Osteoblast (primary cell): Measurements from ENCODE around the gene CDK2. TPM values are rescaled to one million over a fixed set of nuclear protein-coding genes. Genes with fewer than 3 reads are reported as not detected.
"Not testable (repeated sequence)": the region's sequence is repeated elsewhere in the genome, so short reads cannot be mapped to it uniquely, and the experiment has no call there.

Experiments
- DNase-seq: peaks from one replicate; pipeline ENCODE4 v3.0.0; 2011; ENCODE audit warnings: low spot score, mixed read lengths; ENCODE audit not compliant: insufficient read length; ENCODE audit errors: missing footprints
- H2AFZ ChIP-seq: 2 replicates; pipeline ENCODE4 v1.6.0; 2011; ENCODE audit warnings: mild to moderate bottlenecking, low read length
- H3K27ac ChIP-seq: 2 replicates; pipeline ENCODE4 v1.5.1; 2011; ENCODE audit warnings: mild to moderate bottlenecking, low read depth, low read length, moderate library complexity
- H3K27me3 ChIP-seq: 2 replicates; pipeline ENCODE4 v1.6.0; 2012; ENCODE audit warnings: mild to moderate bottlenecking, control low read depth, inconsistent platforms, low read length, moderate library complexity; ENCODE audit not compliant: insufficient read depth
- H3K36me3 ChIP-seq: 2 replicates; pipeline ENCODE4 v1.5.1; 2011; ENCODE audit warnings: mild to moderate bottlenecking, low read length, control low read depth, moderate library complexity; ENCODE audit not compliant: insufficient read depth
- H3K4me1 ChIP-seq: 2 replicates; pipeline ENCODE4 v1.5.1; 2011; ENCODE audit warnings: mild to moderate bottlenecking, low read length, control low read depth, moderate library complexity; ENCODE audit not compliant: insufficient read depth
- H3K4me2 ChIP-seq: 2 replicates; pipeline ENCODE4 v1.6.0; 2011; ENCODE audit warnings: mild to moderate bottlenecking, low read length; ENCODE audit not compliant: insufficient read depth
- H3K4me3 ChIP-seq: fragments of 200-600 bp; sonication (generic); 3 replicates; pipeline ENCODE4 v1.5.1; 2012; ENCODE audit warnings: mild to moderate bottlenecking, low read length, inconsistent platforms; ENCODE audit not compliant: insufficient read depth
- H3K79me2 ChIP-seq: 2 replicates; pipeline ENCODE4 v1.6.0; 2012; ENCODE audit warnings: mild to moderate bottlenecking, low read length, control low read depth, inconsistent platforms; ENCODE audit not compliant: insufficient read depth
- H3K9me3 ChIP-seq: 2 replicates; pipeline ENCODE4 v1.5.1; 2011; ENCODE audit warnings: low read depth, low read length, control low read depth
- H4K20me1 ChIP-seq: 2 replicates; pipeline ENCODE4 v1.6.0; 2012; ENCODE audit warnings: mild to moderate bottlenecking, low read length, control low read depth; ENCODE audit not compliant: insufficient read depth
- total RNA-seq: library from RNA; depleted of rRNA; stranded (reverse); fragments of >200 nt; gene quantifications from 2 replicates; pipeline ENCODE4 v1.2.3, GENCODE V29; 2012
- TF ChIP-seq, protein P1 (sequence below): IDR thresholded peaks from 2 replicates; pipeline ENCODE4 v1.5.1; 2011; ENCODE audit warnings: mild to moderate bottlenecking, low read depth, low read length, moderate library complexity; ENCODE audit errors: extremely low read depth

The CDK2 gene
- total RNA-seq, 1 donor: 13.4 TPM

DNA sequence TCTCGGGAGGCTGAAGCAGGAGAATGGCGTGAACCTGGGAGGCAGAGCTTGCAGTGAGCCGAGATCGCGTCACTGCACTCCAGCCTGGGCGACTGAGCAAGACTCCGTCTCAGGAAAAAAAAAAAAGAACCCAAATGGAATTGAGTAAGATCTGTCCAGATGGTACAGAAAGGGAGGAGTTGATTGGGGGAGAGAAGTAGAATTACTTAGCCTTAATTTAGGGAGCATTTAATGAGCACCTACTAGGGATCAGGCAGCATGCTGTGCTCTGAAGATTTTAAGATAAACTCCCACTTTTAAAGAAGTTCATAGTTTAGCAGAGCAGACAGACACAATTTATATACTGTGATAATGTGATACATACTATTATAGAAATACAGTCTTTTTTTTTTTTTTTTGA lies 11.8 kb downstream of the CDK2 start:
- Histone ChIP-seq H3K27ac (no peak overlapping the region), H3K79me2 (peaks cover 80% of the 10 kb centered on the region), H3K4me1 (peaks cover 16% of the 10 kb centered on the region), H2AFZ (no peak overlapping the region), H3K9me3 (no peaks in the 10 kb centered on the region), H4K20me1 (peaks cover 35% of the 10 kb centered on the region), H3K4me2 (no peak overlapping the region), H3K27me3 (no peaks in the 10 kb centered on the region), H3K4me3 (no peak overlapping the region), H3K36me3 (peaks cover 31% of the 10 kb centered on the region)
- DNase-seq: no peak
- TF ChIP-seq, protein P1, sequence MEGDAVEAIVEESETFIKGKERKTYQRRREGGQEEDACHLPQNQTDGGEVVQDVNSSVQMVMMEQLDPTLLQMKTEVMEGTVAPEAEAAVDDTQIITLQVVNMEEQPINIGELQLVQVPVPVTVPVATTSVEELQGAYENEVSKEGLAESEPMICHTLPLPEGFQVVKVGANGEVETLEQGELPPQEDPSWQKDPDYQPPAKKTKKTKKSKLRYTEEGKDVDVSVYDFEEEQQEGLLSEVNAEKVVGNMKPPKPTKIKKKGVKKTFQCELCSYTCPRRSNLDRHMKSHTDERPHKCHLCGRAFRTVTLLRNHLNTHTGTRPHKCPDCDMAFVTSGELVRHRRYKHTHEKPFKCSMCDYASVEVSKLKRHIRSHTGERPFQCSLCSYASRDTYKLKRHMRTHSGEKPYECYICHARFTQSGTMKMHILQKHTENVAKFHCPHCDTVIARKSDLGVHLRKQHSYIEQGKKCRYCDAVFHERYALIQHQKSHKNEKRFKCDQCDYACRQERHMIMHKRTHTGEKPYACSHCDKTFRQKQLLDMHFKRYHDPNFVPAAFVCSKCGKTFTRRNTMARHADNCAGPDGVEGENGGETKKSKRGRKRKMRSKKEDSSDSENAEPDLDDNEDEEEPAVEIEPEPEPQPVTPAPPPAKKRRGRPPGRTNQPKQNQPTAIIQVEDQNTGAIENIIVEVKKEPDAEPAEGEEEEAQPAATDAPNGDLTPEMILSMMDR: no peak

DNA sequence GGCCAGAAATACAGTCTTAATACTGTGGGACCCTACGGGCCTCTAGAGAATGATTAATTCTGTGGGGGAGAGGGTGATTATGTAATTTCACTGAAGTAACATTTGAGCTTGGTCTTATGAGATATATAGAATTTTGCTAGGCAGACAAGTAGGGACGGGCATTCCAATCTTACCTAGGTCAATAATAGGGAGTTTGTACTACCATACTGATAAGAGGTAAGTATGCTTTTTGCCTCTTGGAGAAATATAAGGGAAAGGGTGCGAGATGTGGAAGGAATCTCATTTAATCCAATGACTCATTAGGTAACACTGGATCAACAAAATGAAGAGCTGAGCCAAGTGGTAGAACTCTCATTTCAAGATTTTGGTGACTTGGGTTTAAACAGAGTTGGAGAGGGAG lies 12.4 kb downstream of the CDK2 start:
- H4K20me1 ChIP-seq: peaks cover 35% of the 10 kb centered on the region
- peaks cover 16% of the 10 kb centered on the region for H3K4me1 ChIP-seq
- H3K27ac ChIP-seq: no peak overlapping the region
- peaks cover 31% of the 10 kb centered on the region for H3K36me3 ChIP-seq
- H3K4me3 ChIP-seq: no peak overlapping the region
- H3K4me2 ChIP-seq: no peak overlapping the region
- TF ChIP-seq, protein P1: no peak
- peaks cover 82% of the 10 kb centered on the region for H3K79me2 ChIP-seq
- DNase-seq: peak; percentile 31
- H2AFZ ChIP-seq: no peak overlapping the region
- H3K9me3 ChIP-seq: no peaks in the 10 kb centered on the region
- H3K27me3 ChIP-seq: no peaks in the 10 kb centered on the region

DNA sequence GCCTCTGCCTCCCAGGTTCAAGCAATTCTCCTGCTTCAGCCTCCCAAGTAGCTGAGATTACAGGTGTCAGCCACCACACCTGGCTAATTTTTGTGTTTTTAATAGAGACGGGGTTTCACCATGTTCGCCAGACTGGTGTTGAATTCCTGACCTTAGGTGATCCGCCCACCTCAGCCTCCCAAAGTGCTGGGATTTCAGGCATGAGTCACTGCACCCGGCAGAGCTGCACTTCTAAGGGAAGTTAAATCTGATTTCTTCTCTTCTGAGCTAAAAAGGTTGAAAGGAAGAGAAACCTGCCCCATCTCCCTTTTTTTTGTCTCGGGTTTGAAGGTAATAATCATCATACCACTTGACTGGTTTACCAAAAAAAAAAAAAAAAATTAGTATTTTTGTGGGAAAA lies 15.3 kb downstream of the CDK2 start:
- Histone ChIP-seq H3K79me2 (peaks cover 55% of the 10 kb centered on the region), H4K20me1 (peaks cover 24% of the 10 kb centered on the region), H3K4me2 (peak overlapping the region; percentile 13), H3K36me3 (peaks cover 44% of the 10 kb centered on the region)
- H2AFZ ChIP-seq, H3K4me1 ChIP-seq, DNase-seq, H3K4me3 ChIP-seq, H3K27me3 ChIP-seq, H3K9me3 ChIP-seq, H3K27ac ChIP-seq: not testable (repeated sequence)

DNA sequence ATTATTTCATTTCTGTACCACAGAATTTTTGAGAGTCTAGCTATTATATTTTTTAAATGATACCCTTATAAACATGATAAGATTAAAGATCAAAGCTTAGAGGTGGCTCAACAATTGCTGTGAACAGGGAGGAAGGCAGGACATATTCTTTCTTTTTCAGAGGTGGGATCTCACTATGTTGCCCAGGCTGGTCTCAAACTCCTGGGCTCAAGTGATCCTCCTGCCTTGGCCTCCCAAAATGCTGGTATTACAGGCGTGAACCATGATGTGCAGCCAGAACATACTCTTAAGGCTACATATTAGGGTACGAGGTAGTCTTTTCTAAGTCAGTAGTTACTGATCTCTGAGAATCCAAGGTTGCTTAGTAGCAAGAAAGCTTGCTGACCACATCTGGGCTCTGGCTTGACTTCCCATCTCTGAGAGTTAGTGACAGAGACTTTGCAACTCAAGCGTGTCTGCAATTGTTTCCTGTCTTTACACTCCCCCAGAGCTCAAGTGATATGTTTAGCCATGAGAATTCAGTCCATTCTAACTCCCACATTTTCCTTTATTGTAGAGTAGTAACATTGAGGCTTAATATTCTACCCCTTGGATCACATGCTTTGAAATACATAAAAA lies 15.8 kb downstream of the CDK2 start:
- no peak for DNase-seq
- no peak overlapping the region for H3K27ac ChIP-seq
- peaks cover 24% of the 10 kb centered on the region for H4K20me1 ChIP-seq
- no peaks in the 10 kb centered on the region for H3K9me3 ChIP-seq
- TF ChIP-seq, protein P1: no peak
- peaks cover 49% of the 10 kb centered on the region for H3K79me2 ChIP-seq
- H3K4me3 ChIP-seq: no peak overlapping the region
- H3K27me3 ChIP-seq: no peaks in the 10 kb centered on the region
- H3K36me3 ChIP-seq: peaks cover 44% of the 10 kb centered on the region
- H3K4me2 ChIP-seq: no peak overlapping the region
- peaks cover 7% of the 10 kb centered on the region for H3K4me1 ChIP-seq
- no peak overlapping the region for H2AFZ ChIP-seq
